Endothelial cell of umbilical vein (primary cell): ENCODE data around the gene MZT2B. TPM values are rescaled to one million over a fixed set of nuclear protein-coding genes. Genes with fewer than 3 reads are reported as not detected.
"Not testable (repeated sequence)": the region's sequence is repeated elsewhere in the genome, so short reads cannot be mapped to it uniquely, and the experiment has no call there.

ENCODE experiments used
- BruUV-seq: library from RNA; stranded (reverse); fragments of 400-500 nt; replicated peaks from 2 replicates; lab custom pipeline; 2021; lab: Mats Ljungman, UMichigan
- CTCF ChIA-PET: fragments of 300-600, 350-600 bp; sonication (Branson Sonifier 250); formaldehyde crosslinking; loops from one replicate; lab custom pipeline; 2021; ENCODE audit warnings: antibody characterized with exemption, inconsistent platforms; lab: Charles Lee
- POLR2A ChIA-PET: fragments of 300-600, 350-600 bp; sonication (Branson Sonifier 250); formaldehyde crosslinking; loops from one replicate; lab custom pipeline; 2021; ENCODE audit warnings: antibody characterized with exemption, inconsistent platforms; lab: Charles Lee
- DNase-seq: peaks from one replicate; pipeline ENCODE4 v3.0.0-alpha.2; 2011; ENCODE audit warnings: low read depth, low spot score
- FAIRE-seq: peaks from 2 replicates; lab custom pipeline; 2011; peaks lifted over from hg19 to GRCh38; lab: Jason Lieb, UNC
- H2AFZ ChIP-seq: 2 replicates; pipeline ENCODE4 v1.6.0; 2012; ENCODE audit warnings: low read depth, low read length, control low read depth, inconsistent platforms
- H3K27ac ChIP-seq: 2 replicates; pipeline ENCODE4 v1.5.1; 2011; ENCODE audit warnings: low read depth, mild to moderate bottlenecking, control low read depth, low read length, moderate library complexity; ENCODE audit not compliant: insufficient read depth
- H3K27me3 ChIP-seq, 2 experiments: 2 replicates each; pipeline versions ENCODE4 v1.6.0 to v1.6.1; 2011; ENCODE audit warnings: low read length in 2 of 2, mixed read lengths in 1 of 2; ENCODE audit not compliant: control insufficient read depth in 2 of 2, insufficient read depth in 2 of 2
- H3K36me3 ChIP-seq, 2 experiments: 2 replicates in 1 of 2; 3 replicates in 1 of 2; pipeline ENCODE4 v1.5.1; 2011; ENCODE audit warnings: low read length in 2 of 2, mild to moderate bottlenecking in 1 of 2, moderate library complexity in 1 of 2; ENCODE audit not compliant: control insufficient read depth in 2 of 2, insufficient read depth in 2 of 2; ENCODE audit errors: extremely low read depth in 1 of 2
- H3K4me1 ChIP-seq: 3 replicates; pipeline ENCODE4 v1.5.1; 2011; ENCODE audit warnings: mild to moderate bottlenecking, low read length; ENCODE audit not compliant: control insufficient read depth, insufficient read depth; ENCODE audit errors: extremely low read depth
- H3K4me2 ChIP-seq: 2 replicates; pipeline ENCODE4 v1.6.1; 2011; ENCODE audit warnings: low read length, control low read depth, mixed read lengths; ENCODE audit not compliant: insufficient read depth
- H3K4me3 ChIP-seq, 3 experiments: fragments of 200-600 bp in 1 of 3; sonication (generic), shearing (Covaris generic) in 1 of 3; replicated peaks in 1 of 3; 2 replicates each; pipeline ENCODE4 v1.5.1; 2011 to 2016; ENCODE audit warnings: control low read depth in 3 of 3, low read length in 3 of 3, mild to moderate bottlenecking in 2 of 3, inconsistent platforms in 1 of 3, low read depth in 1 of 3, moderate library complexity in 1 of 3; ENCODE audit not compliant: insufficient read depth in 1 of 3
- H3K79me2 ChIP-seq: 2 replicates; pipeline ENCODE4 v1.6.0; 2012; ENCODE audit warnings: low read length, inconsistent platforms; ENCODE audit not compliant: control insufficient read depth, insufficient read depth
- H3K9ac ChIP-seq: replicated peaks from 2 replicates; pipeline ENCODE3; 2011; ENCODE audit warnings: low read length, control low read depth; ENCODE audit not compliant: insufficient read depth; ENCODE audit errors: extremely low read depth
- H3K9me1 ChIP-seq: replicated peaks from 3 replicates; pipeline ENCODE4 v1.6.0; 2011; ENCODE audit warnings: mild to moderate bottlenecking, low read length; ENCODE audit not compliant: control insufficient read depth, insufficient read depth; ENCODE audit errors: extremely low read depth
- H3K9me3 ChIP-seq: replicated peaks from 2 replicates; pipeline ENCODE4 v1.5.1; 2012; ENCODE audit warnings: low read length, inconsistent platforms; ENCODE audit not compliant: control insufficient read depth, insufficient read depth
- H4K20me1 ChIP-seq: replicated peaks from 2 replicates; pipeline ENCODE3; 2011; ENCODE audit warnings: mild to moderate bottlenecking, low read length; ENCODE audit not compliant: control insufficient read depth, insufficient read depth; ENCODE audit errors: extremely low read depth
- MYC ChIP-seq: IDR thresholded peaks from one replicate; pipeline ENCODE4 v1.6.1; 2011; ENCODE audit warnings: mild to moderate bottlenecking, low read depth, low read length
- POLR2A ChIP-seq: IDR thresholded peaks from 2 replicates; pipeline ENCODE4 v1.6.1; 2012; ENCODE audit warnings: low read depth, mild to moderate bottlenecking, control low read depth, low read length
- dilution Hi-C: fragments of 300-500 bp; cut with MboI; formaldehyde crosslinking; loops from one replicate; pipeline ENCODE4 v1.15.0; 2019; ENCODE audit warnings: low sequenced_read_pairs; ENCODE audit not compliant: extremely low pct_ligation_motif_present
- intact Hi-C: fragments of 100-400 bp; cut with micrococcal nuclease; formaldehyde crosslinking; loops from one replicate; pipeline ENCODE4 v1.10.0; 2022
- polyA plus RNA-seq, 4 experiments: library from polyadenylated mRNA; depleted of rRNA in 3 of 4; stranded (reverse) in 3 of 4; unstranded in 1 of 4; fragments of >200 nt; gene quantifications; 2 replicates each; pipeline versions ENCODE4 v1.2.1 to v1.2.3, GENCODE V29; 2011 to 2012; ENCODE audit warnings: missing spikeins in 1 of 4
- total RNA-seq: library from RNA; stranded (reverse); gene quantifications from 2 replicates; pipeline ENCODE4 v1.2.3, GENCODE V29; 2021
- TF ChIP-seq, protein P1 (sequence below): IDR thresholded peaks from 2 replicates; pipeline ENCODE4 v1.6.1; 2011; ENCODE audit not compliant: insufficient read depth, insufficient read length

MZT2B gene
- total and polyA plus RNA-seq, 2 donors (not counting 3 experiments of a cell fraction or from before 2014, with no cell fraction given) = 182 to 337 TPM

DNA sequence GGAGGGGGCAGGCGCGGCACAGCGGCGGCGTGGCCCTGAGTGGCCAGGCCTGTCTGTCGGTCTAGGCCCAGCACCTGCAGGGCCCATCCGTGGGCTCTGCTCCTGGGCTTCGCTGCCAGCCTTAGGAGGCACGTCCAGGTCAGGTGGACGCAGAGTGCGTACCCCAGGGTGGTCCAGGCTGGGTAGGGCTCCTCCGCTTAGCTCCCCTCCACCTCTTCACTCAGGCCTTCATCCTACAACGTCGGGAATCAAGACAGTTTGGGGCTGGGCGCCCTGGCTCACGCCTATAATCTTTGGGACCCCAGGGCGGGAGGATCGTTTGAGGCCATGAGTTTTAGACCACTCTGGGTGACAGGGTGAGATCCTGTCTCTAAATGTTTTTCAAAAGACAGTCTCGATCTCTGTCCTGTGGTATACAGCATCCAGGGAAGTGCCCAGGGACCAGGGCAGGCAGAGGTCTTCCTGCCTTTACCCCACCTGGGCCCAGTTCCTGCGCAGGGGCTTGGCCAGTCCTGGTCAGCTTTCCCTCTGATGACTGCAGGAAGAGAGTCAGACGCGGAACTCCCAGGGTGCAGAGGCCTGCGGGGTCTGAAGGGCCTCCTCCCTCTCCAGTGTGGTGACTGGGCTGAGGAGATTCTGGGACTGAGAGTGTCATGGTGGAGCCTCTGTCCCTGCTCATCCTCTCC, 907 bp downstream of the MZT2B start:
- peak overlapping the region; percentile 80 for H3K4me2 ChIP-seq
- H4K20me1 ChIP-seq, BruUV-seq, H3K9me3 ChIP-seq, H3K27me3 ChIP-seq, H3K36me3 ChIP-seq, dilution Hi-C loops, H3K9me1 ChIP-seq: not testable (repeated sequence)
- ChIA-PET CTCF (interaction anchor here (0.9 to 1.9 kb wide), 3 partner anchors 10 to 150 kb away, joined by 3 to 7 read pairs (median 4); no protein-coding TSS in a partner anchor), POLR2A (interaction anchor here (1.0 kb wide), 1 partner anchor 159 kb away, joined by 4 read pairs; a partner anchor contains a TSS)
- H3K9ac ChIP-seq = peak overlapping the region; percentile 74
- DNase-seq = peak; percentile 36
- H3K79me2 ChIP-seq = peaks cover 64% of the 10 kb centered on the region
- peak overlapping the region; percentile 52 to 77 (median 53) for H3K4me3 ChIP-seq
- intact Hi-C loops = loop anchor here (5.0 kb wide), 1 partner anchor 246 kb away; no protein-coding TSS in a partner anchor
- peak overlapping the region; percentile 83 for H2AFZ ChIP-seq
- FAIRE-seq = peak; percentile 89
- H3K27ac ChIP-seq = peak overlapping the region; percentile 70
- peak; percentile 17 for TF ChIP-seq POLR2A
- peaks cover 11% of the 10 kb centered on the region for H3K4me1 ChIP-seq

- intact Hi-C loops = loop anchor here (5.0 kb wide), 1 partner anchor 246 kb away; no protein-coding TSS in a partner anchor
- peak overlapping the region; percentile 16 for H3K9ac ChIP-seq
- no peak for TF ChIP-seq POLR2A
- TF ChIP-seq, protein P1, sequence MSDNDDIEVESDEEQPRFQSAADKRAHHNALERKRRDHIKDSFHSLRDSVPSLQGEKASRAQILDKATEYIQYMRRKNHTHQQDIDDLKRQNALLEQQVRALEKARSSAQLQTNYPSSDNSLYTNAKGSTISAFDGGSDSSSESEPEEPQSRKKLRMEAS = no peak
- TF ChIP-seq MYC = no peak
- dilution Hi-C loops = no loop called here
- peaks cover 0 to 5% of the 10 kb centered on the region in 2 experiments for H3K36me3 ChIP-seq
- H3K4me3 ChIP-seq = peak overlapping the region in 2 of 3 experiments; percentile 52 to 77
- H3K9me1 ChIP-seq = no peaks in the 10 kb centered on the region
- DNase-seq = peak; percentile 21
- POLR2A ChIA-PET = no interaction called here
- H2AFZ ChIP-seq = peak overlapping the region; percentile 30
- BruUV-seq = TSS peak; percentile 27
- no peaks in the 10 kb centered on the region for H4K20me1 ChIP-seq
- H3K4me2 ChIP-seq = peak overlapping the region; percentile 80
- FAIRE-seq = no peak
- H3K27me3 ChIP-seq = no peaks in the 10 kb centered on the region
- H3K4me1 ChIP-seq = peaks cover 11% of the 10 kb centered on the region
- no peaks in the 10 kb centered on the region for H3K9me3 ChIP-seq
- no peak overlapping the region for H3K27ac ChIP-seq
- H3K79me2 ChIP-seq = peaks cover 56% of the 10 kb centered on the region
- CTCF ChIA-PET = interaction anchor here (0.9 to 1.9 kb wide), 3 partner anchors 9 to 149 kb away, joined by 3 to 7 read pairs (median 4); no protein-coding TSS in a partner anchor
These were observed 1.7 kb downstream of the MZT2B start for GRCh38 chr2:130183512-130184373.
